ENCODE results near the gene CRCP. TPM values are rescaled to one million over a fixed set of nuclear protein-coding genes. Genes with fewer than 3 reads are reported as not detected.

The CRCP gene
- total and polyA plus RNA-seq, 5 experiments from 2014 or later = 29.5 to 37.9 (median 32.9) TPM

DNA sequence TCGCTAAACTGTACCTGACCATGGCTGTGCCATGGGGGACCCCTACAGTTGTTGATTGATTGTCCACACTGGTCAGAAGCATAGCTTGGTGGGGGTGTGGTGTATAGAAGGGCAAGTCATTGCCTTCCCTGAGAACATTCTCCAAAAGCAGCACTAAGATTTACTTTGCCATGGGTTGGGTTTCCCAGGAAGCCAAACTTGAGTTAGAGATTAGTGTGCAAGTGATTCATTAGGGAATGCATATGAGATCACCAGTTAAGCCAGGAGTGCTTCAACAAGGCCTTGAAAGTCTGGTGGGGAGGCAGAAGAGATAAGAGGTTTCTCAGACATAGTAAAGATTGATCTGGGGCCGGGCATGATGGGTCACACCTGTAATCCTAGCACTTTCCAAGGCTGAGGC is 69.1 kb downstream of the CRCP start:
- peaks cover 0 to 4% (median 3%) of the 10 kb centered on the region in 3 donors for H3K36me3 Mint-ChIP-seq
- H3K9me3 Mint-ChIP-seq = peaks cover 0 to 8% (median 3%) of the 10 kb centered on the region in 9 donors
- DNase-seq (no peak), ATAC-seq (no peak)
- peak overlapping the region in 1 of 10 donors; percentile 47 for H3K27ac Mint-ChIP-seq
- POLR2A ChIA-PET = interaction anchor here (0.6 kb wide), 1 partner anchor 54 kb away, joined by 4 read pairs; no protein-coding TSS in a partner anchor
- H3K4me3 Mint-ChIP-seq = no peak overlapping the region
- no peaks in the 10 kb centered on the region for H3K4me1 Mint-ChIP-seq
- H3K27me3 Mint-ChIP-seq = peaks cover 0 to 2% (median 0%) of the 10 kb centered on the region in 5 donors

DNA sequence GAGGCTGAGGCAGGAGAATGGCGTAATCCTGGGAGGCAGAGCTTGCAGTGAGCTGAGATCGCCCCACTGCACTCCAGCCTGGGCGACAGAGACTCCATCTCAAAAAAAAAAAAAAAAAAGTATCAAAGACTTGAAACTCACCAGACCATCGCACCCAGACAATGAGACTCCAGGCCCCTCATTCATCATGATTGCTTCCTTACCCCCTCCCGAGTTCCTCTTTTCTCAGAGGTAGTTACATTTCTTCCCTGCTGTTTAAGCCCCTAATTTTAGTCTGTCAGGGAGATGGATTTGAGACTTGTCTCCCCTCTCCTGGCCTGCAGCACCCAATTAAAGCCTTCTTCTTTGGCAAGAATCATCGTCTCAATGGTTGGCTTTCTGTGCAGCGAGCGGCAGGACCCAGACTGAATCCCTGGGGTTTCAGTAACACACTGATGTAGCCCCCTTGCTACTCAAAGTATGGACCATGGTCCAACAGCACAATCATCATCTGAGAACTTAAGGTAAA is 71.1 kb downstream of the CRCP start:
- peaks cover 0 to 10% (median 3%) of the 10 kb centered on the region in 9 donors for H3K9me3 Mint-ChIP-seq
- ATAC-seq (no peak), DNase-seq (no peak)
- H3K27me3 Mint-ChIP-seq = peaks cover 0 to 2% (median 0%) of the 10 kb centered on the region in 5 donors
- POLR2A ChIA-PET = no interaction called here
- H3K27ac Mint-ChIP-seq = peak overlapping the region in 1 of 10 donors; percentile 29
- H3K4me3 Mint-ChIP-seq = peak overlapping the region in 1 of 10 donors; percentile 22
- peaks cover 0 to 4% (median 3%) of the 10 kb centered on the region in 3 donors for H3K36me3 Mint-ChIP-seq
- no peaks in the 10 kb centered on the region for H3K4me1 Mint-ChIP-seq

DNA sequence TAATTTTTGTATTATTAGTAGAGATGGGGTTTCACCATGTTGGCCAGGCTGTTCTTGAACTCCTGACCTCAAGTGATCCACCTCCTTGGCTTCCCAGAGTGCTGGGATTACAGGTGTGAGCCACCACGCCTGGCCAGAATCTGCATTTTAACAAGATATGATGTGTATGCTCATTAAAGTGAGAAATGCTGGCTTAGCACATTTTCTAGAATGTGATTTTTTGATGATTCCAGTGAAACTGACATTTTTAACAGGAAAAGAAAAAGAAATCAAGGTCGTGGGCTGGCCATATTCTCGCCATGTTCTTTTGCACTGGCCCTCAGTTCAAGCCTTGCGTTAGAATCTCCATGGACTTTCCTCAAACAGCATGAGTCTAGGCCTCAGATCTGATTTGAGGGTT is 72.3 kb downstream of the CRCP start:
- no peaks in the 10 kb centered on the region for H3K4me1 Mint-ChIP-seq
- H3K9me3 Mint-ChIP-seq = peaks cover 0 to 10% (median 3%) of the 10 kb centered on the region in 9 donors
- peaks cover 0 to 2% (median 0%) of the 10 kb centered on the region in 5 donors for H3K27me3 Mint-ChIP-seq
- POLR2A ChIA-PET = no interaction called here
- no peak for ATAC-seq
- H3K27ac Mint-ChIP-seq = no peak overlapping the region
- H3K4me3 Mint-ChIP-seq = no peak overlapping the region
- DNase-seq = no peak
- H3K36me3 Mint-ChIP-seq = peaks cover 0 to 4% (median 3%) of the 10 kb centered on the region in 3 donors

DNA sequence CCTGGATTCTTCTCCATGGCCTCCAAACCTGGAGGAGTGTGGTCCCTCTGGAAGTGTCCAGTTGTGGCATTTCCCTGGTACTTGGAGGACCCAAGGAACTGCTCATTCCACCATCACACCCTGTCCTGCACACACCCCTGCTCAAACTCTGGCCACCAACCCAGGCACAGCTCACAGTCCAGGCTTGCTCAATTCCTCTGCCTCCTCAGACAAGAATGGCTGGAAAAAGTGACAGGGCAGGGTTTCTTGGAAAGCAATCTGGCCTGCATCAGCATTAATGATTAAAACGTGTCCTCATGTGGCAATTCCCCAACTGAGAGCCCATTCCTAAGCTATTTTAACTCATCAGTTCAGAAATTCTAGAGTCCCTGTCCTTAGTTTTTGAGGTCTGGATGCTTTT is 73.3 kb downstream of the CRCP start:
- H3K9me3 Mint-ChIP-seq = peaks cover 0 to 10% (median 3%) of the 10 kb centered on the region in 9 donors

DNA sequence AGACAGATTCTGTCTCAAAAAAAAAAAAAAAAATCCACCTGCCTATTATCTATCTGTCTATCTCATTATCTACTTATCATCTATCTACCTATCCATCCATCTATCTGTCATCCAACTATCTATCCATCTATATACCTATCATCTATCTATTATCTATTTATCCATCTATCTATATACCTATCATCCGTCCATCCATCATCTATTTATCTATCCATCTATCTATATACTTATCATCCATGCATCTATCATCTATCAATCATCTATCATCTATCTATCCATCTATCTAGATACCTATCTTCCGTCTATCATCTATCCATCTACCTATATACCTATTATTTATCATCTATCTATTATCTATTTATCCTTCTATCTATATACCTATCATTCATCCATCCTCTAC is 74.0 kb downstream of the CRCP start:
- no peak for ATAC-seq
- POLR2A ChIA-PET = no interaction called here
- H3K27me3 Mint-ChIP-seq = peaks cover 0 to 2% (median 0%) of the 10 kb centered on the region in 5 donors
- peaks cover 0 to 3% (median 0%) of the 10 kb centered on the region in 4 donors for H3K4me1 Mint-ChIP-seq
- H3K27ac Mint-ChIP-seq = no peak overlapping the region
- H3K36me3 Mint-ChIP-seq = peaks cover 0 to 4% (median 3%) of the 10 kb centered on the region in 3 donors
- H3K4me3 Mint-ChIP-seq = no peak overlapping the region
- peaks cover 0 to 10% (median 3%) of the 10 kb centered on the region in 9 donors for H3K9me3 Mint-ChIP-seq
- no peak for DNase-seq

More for the DNA sequence above, 73.3 kb downstream of the CRCP start:
- no peak for ATAC-seq
- no peak overlapping the region for H3K4me3 Mint-ChIP-seq
- POLR2A ChIA-PET = no interaction called here
- no peak for DNase-seq
- H3K4me1 Mint-ChIP-seq = no peaks in the 10 kb centered on the region
- peaks cover 0 to 4% (median 3%) of the 10 kb centered on the region in 3 donors for H3K36me3 Mint-ChIP-seq
- peaks cover 0 to 2% (median 0%) of the 10 kb centered on the region in 5 donors for H3K27me3 Mint-ChIP-seq
- no peak overlapping the region for H3K27ac Mint-ChIP-seq

DNA sequence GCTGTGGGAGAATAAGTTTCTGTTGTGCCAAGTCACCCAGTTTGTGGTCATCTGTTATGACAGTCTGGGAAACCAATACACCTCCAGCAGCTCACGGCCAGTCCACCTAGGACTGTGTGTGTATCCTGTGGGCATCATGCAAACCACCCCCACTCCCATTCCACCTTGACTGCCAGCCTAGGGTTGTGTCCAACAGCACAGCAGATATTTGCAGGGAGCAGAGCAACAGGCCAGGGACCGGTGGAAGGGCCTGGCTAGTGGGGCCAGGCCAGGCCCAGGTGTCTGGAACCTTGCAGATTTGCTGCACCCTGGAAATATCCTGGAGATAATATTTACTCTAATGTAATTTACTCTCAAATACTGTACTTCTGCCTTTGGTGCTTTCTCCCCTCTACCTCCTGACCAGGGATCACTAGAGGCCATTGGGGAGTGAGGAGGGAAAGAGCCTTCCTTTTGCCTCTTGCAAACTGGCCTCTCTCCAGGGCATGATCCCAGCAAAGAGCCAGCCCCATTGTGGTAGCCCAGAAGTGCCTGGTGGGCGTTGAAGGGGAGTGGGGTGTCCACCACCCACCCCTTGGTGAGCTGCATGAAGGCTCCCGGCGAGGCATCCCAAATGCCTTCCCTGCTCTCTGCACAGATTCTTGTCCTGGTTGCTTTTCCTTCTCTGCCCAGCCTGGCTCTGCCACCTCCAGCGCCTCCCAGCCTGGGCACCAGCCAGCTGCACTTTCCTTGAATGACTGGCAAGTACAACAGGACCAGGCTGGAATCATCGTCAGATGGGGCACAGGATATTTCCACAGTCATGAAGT is 75.3 kb downstream of the CRCP start:
- POLR2A ChIA-PET = no interaction called here
- H3K36me3 Mint-ChIP-seq = peaks cover 0 to 4% (median 3%) of the 10 kb centered on the region in 3 donors

DNA sequence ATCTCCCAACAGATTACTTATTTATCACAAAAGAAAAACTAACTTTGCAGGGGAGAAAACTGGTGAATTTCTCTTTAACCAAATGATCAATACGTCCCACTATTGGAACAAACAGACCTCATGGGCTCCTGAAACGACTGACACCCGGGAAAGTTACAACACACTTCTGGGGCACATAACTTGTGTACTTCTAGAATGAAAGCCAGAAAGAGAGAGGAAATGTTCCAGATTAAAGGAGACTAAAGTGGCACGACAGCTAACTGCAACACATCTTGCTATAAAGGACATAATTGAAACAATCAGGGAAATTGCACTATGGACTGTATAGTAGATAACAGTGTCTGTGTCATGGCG is 75.8 kb downstream of the CRCP start:
- Mint-ChIP-seq H3K4me3 (no peak overlapping the region), H3K27ac (peak overlapping the region in 1 of 10 donors; percentile 13), H3K36me3 (peaks cover 0 to 4% (median 3%) of the 10 kb centered on the region in 3 donors), H3K9me3 (peaks cover 0 to 10% (median 3%) of the 10 kb centered on the region in 9 donors), H3K4me1 (peaks cover 0 to 3% (median 0%) of the 10 kb centered on the region in 4 donors), H3K27me3 (peaks cover 0 to 2% (median 0%) of the 10 kb centered on the region in 5 donors)
- DNase-seq = no peak
- no peak for ATAC-seq
- POLR2A ChIA-PET = no interaction called here

More for the DNA sequence above, 75.3 kb downstream of the CRCP start:
- DNase-seq (no peak), ATAC-seq (no peak)
- Mint-ChIP-seq H3K4me3 (no peak overlapping the region), H3K27me3 (peaks cover 0 to 2% (median 0%) of the 10 kb centered on the region in 5 donors), H3K4me1 (peaks cover 0 to 3% (median 0%) of the 10 kb centered on the region in 4 donors), H3K27ac (no peak overlapping the region), H3K9me3 (peaks cover 0 to 10% (median 3%) of the 10 kb centered on the region in 9 donors)

DNA sequence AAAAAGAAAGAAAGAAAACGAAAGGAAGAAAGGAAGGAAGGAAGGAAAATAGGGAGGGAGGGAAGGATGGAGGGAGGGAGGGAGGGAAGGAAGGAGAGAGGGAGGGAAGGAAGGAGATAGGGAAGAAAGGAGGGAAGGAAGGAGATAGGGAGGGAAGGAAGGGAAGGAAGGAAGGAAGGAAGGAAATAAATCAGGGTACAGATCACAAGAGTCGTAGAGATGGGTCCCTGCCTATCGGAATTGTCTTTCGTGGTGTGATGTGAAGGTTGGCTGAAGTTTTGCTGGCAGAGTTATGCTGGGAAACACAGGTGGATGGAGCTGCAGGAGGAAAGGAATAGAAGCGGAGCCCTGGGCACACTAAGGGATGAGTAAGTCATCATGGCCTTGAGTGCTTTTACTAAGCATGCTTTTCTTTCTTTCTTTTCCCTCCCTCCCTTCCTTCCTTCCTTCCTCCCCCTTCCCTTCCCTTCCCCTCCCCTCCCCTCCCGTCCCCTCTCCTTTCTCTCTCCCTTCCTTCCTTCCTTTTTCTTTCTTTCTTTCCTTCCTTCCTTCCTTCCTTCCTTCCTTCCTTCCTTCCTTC is 78.6 kb downstream of the CRCP start:
- Mint-ChIP-seq H3K27me3 (peaks cover 0 to 2% (median 0%) of the 10 kb centered on the region in 5 donors), H3K4me1 (peaks cover 0 to 3% (median 0%) of the 10 kb centered on the region in 4 donors), H3K9me3 (peaks cover 0 to 4% (median 0%) of the 10 kb centered on the region in 9 donors), H3K4me3 (no peak overlapping the region), H3K36me3 (no peaks in the 10 kb centered on the region), H3K27ac (peak overlapping the region in 3 of 10 donors; percentile 23 to 93 (median 90))
- ATAC-seq = no peak
- no peak for DNase-seq
- POLR2A ChIA-PET = no interaction called here

DNA sequence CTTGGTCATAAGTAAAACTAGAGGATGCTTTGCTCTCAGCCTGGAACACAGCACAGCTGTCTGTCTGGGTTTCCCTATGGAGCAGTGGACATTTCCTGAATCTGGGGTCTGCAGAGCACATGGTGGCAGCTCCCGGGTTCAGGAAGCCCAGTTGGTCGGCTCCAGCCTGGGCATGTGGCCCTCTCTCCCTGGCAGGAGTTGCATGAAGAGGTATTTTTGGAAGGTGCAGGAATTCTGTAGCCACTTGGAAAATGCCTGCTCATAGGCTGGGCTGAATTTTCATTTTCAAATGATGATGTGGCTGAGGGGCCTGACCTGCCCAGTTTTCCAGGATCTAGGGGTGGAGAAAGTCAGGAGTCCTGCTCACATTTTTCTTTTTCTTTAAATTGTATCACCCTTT is 83.8 kb downstream of the CRCP start:
- Mint-ChIP-seq H3K9me3 (no peaks in the 10 kb centered on the region), H3K4me3 (no peak overlapping the region), H3K27ac (peak overlapping the region in 1 of 10 donors; percentile 43), H3K4me1 (peaks cover 7 to 10% (median 8%) of the 10 kb centered on the region in 4 donors), H3K36me3 (no peaks in the 10 kb centered on the region), H3K27me3 (peaks cover 0 to 8% (median 0%) of the 10 kb centered on the region in 5 donors)
- no peak for DNase-seq
- POLR2A ChIA-PET = interaction anchor here (0.5 kb wide), 1 partner anchor 32 kb away, joined by 6 read pairs; no protein-coding TSS in a partner anchor
- ATAC-seq = no peak

DNA sequence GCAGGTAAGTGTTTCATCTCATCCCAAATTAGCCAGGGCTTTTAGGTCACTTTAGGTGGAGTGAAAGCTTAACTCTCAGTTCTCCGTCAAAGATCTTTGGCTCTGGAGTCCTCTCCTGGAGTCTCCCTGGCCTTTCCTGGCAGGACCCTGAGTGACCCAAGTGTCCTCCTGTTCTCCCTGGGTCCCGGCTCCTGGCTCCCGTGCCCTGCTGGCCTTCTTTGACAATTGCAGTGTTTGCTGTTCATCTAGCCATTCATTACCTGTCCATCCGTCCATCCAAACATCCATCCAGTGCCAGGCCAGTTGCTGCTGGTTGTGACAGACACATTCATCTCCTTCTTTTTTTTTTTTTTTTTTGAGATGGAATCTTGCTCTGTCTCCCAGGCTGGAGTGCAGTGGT is 84.3 kb downstream of the CRCP start:
- no peaks in the 10 kb centered on the region for H3K36me3 Mint-ChIP-seq
- DNase-seq (no peak), ATAC-seq (no peak)
- peaks cover 6 to 10% (median 8%) of the 10 kb centered on the region in 4 donors for H3K4me1 Mint-ChIP-seq
- peaks cover 0 to 8% (median 0%) of the 10 kb centered on the region in 5 donors for H3K27me3 Mint-ChIP-seq
- POLR2A ChIA-PET = interaction anchor here (0.5 kb wide), 1 partner anchor 33 kb away, joined by 6 read pairs; no protein-coding TSS in a partner anchor
- H3K9me3 Mint-ChIP-seq = no peaks in the 10 kb centered on the region
- no peak overlapping the region for H3K4me3 Mint-ChIP-seq
- H3K27ac Mint-ChIP-seq = no peak overlapping the region

DNA sequence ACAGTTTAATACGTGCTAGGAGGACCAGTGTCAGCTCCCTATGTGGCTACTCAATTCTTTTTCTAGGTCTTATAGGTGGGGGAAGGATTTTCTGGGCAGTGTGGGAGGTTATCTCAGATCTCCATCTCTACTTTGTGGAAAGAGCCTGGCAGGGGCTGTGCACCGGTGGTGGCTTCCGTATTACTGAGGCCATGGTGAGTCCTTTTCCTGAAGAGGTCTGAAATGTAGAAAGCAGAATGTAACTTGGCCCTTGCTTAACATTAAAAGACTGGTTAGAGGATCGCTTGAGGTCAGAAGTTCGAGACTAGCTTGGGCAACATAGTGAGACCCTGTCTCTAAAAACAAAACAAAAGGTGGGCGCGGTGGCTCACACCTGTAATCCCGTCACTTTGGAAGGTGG is 87.8 kb downstream of the CRCP start:
- no peak for ATAC-seq
- DNase-seq = no peak
- POLR2A ChIA-PET = no interaction called here
- peak overlapping the region in 8 of 10 donors; percentile 9 to 82 (median 46) for H3K4me3 Mint-ChIP-seq
- peaks cover 19 to 34% (median 29%) of the 10 kb centered on the region in 4 donors for H3K4me1 Mint-ChIP-seq
- peaks cover 0 to 8% (median 0%) of the 10 kb centered on the region in 5 donors for H3K27me3 Mint-ChIP-seq
- H3K27ac Mint-ChIP-seq = peak overlapping the region in 5 of 10 donors; percentile 2 to 58 (median 56)
- H3K36me3 Mint-ChIP-seq = no peaks in the 10 kb centered on the region
- H3K9me3 Mint-ChIP-seq = no peaks in the 10 kb centered on the region
